ENCODE results near the gene CYP2A6. TPM values are rescaled to one million over a fixed set of nuclear protein-coding genes. Genes with fewer than 3 reads are reported as not detected.
"Not testable (repeated sequence)": the region's sequence is repeated elsewhere in the genome, so short reads cannot be mapped to it uniquely, and the experiment has no call there.

The CYP2A6 gene
- total RNA-seq, 1 donor from 2014 or later = not detected

DNA sequence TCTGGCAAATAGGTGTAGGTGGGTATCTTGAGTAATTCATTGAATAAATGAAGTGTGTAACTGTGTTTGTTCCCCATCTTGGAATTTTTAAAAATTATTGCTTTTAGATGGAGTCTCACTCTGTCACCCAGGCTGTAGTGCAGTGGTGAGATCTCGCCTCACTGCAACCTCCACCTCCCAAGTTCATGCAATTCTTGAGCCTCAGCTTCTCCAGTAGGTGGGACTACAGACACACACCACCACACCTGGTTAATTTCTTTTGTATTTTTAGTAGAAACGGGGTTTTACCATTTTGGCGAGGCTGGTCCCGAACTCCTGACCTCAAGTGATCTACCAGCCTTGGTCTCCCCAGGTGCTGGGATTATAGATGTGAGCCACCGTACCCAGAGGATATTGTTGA is 7.9 kb upstream of the CYP2A6 start:
- TF ChIP-seq, protein P1, sequence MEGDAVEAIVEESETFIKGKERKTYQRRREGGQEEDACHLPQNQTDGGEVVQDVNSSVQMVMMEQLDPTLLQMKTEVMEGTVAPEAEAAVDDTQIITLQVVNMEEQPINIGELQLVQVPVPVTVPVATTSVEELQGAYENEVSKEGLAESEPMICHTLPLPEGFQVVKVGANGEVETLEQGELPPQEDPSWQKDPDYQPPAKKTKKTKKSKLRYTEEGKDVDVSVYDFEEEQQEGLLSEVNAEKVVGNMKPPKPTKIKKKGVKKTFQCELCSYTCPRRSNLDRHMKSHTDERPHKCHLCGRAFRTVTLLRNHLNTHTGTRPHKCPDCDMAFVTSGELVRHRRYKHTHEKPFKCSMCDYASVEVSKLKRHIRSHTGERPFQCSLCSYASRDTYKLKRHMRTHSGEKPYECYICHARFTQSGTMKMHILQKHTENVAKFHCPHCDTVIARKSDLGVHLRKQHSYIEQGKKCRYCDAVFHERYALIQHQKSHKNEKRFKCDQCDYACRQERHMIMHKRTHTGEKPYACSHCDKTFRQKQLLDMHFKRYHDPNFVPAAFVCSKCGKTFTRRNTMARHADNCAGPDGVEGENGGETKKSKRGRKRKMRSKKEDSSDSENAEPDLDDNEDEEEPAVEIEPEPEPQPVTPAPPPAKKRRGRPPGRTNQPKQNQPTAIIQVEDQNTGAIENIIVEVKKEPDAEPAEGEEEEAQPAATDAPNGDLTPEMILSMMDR (IDR thresholded peaks at IDR 0.05; ENCODE audit: insufficient read depth, low read length, severe bottlenecking) = no peak
- no peak for DNase-seq (ENCODE audit: low read depth)
- H3K4me3 ChIP-seq (ENCODE audit: low read depth, low read length) = no peak overlapping the region
- no peaks in the 10 kb centered on the region for H3K36me3 ChIP-seq (ENCODE audit: control insufficient read depth, insufficient read depth, low read length)
- H3K27me3 ChIP-seq (ENCODE audit: control insufficient read depth, insufficient read depth, low read length) = peaks cover 3% of the 10 kb centered on the region
- no peak for FAIRE-seq

DNA sequence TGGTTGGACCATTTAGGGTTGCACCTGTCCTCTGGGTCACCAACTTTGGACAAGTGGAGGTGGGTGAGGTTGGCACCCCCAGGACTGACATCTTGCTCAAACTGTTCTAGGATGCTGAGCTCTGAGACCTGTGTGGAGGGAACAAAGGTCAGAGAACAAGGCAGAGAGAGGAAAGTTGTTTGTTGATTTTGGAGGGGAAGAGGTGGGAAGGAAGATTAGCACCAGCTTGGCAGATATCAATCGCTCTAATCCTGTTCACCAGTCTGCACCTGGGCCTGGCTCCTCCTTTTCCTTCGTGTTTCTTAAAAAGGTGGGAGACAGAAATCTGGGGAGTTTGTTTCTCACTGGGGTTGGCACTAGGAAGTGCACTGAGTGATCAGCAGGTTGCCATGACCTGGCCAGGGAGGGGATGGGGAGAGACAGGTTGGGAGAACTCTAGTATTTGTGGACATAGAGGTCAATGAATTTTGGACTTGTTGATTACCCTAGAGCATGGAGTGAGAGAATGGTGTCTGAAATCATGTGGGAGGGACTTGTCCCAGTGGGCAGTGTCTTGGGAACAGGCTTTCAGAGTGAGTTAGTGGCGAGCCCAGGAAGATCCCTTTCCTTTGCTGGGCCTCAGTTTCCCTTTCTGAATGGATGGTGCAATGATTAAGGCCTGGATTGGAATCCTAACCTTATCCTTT is 2.4 kb upstream of the CYP2A6 start:
- not testable (repeated sequence) for H3K4me3 ChIP-seq (ENCODE audit: low read depth, low read length); H3K27me3 ChIP-seq (ENCODE audit: control insufficient read depth, insufficient read depth, low read length); H3K36me3 ChIP-seq (ENCODE audit: control insufficient read depth, insufficient read depth, low read length); DNase-seq (ENCODE audit: low read depth)
- FAIRE-seq = peak; percentile 55

DNA sequence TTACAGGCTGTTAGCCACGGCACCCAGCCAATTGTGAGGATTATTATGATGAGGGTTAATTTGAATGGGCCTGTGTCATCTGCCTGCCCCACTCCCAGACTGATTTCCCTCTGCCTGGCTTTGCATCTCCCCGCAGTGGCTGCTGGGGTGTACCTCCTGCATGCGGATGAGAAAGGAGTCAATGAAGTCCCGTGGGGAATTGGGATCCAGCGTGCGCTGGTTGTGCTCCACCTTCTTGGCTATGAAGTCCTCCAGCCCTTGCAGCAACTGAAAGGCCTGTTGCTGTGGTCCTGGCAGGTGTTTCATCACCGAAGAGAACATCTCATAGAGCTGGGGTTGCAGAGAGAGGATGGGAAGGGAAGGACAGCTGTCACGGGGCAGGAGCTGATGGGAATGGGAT is 3.5 kb downstream of the CYP2A6 start:
- H3K27me3 ChIP-seq (ENCODE audit: control insufficient read depth, insufficient read depth, low read length); H3K36me3 ChIP-seq (ENCODE audit: control insufficient read depth, insufficient read depth, low read length); H3K4me3 ChIP-seq (ENCODE audit: low read depth, low read length); FAIRE-seq; DNase-seq (ENCODE audit: low read depth): not testable (repeated sequence)

DNA sequence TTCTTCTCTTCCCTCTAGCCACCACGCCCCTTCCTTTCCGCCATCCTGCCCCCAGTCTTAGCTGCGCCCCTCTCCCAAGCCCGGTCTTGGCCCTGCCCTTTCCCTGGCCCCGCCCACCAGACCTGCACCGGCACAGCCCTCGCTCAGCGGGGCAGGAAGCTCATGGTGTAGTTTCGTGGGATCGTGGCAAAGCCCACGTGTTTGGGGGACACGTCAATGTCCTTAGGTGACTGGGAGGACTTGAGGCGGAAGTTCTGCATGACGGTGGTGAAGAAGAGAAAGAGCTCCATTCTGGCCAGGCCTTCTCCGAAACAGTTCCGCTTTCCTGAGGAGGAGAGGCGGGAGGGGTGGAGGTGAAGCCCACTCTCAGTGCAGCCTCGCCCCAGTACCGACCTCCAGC is 6.6 kb downstream of the CYP2A6 start:
- H3K4me3 ChIP-seq (ENCODE audit: low read depth, low read length); DNase-seq (ENCODE audit: low read depth); H3K27me3 ChIP-seq (ENCODE audit: control insufficient read depth, insufficient read depth, low read length); H3K36me3 ChIP-seq (ENCODE audit: control insufficient read depth, insufficient read depth, low read length); FAIRE-seq: not testable (repeated sequence)

DNA sequence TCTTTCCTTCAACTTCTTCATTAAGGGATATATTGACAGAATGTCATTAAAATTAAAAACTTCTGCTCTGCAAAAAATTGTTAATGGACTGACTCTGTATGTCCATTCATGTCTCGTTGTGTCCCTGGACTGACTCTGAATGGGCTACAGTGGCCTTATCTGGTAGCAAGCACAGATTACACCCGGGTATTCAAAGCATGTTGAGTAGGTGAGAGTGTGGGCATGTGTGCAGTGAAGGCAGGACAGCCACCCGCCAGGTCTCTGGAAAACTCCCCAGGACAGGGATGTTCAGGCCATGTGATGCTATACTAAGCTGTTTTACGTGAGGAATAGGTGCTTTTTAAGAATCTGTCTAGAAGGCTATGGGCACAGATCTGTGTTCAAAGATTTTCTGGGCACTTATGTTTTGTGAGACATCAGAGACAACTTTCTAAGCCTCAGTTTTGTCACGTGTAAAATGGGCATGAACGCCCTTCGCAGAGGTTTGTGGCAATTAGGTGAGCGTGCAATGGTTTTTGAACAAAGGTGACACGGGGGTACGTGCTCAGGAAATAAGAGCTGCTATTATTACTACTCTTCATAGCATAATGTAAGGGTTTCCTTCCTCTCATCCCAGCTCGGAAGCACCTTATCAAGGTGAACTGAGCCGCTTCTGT is 7.1 kb downstream of the CYP2A6 start:
- not testable (repeated sequence) for FAIRE-seq; H3K4me3 ChIP-seq (ENCODE audit: low read depth, low read length); H3K27me3 ChIP-seq (ENCODE audit: control insufficient read depth, insufficient read depth, low read length); H3K36me3 ChIP-seq (ENCODE audit: control insufficient read depth, insufficient read depth, low read length); DNase-seq (ENCODE audit: low read depth)

DNA sequence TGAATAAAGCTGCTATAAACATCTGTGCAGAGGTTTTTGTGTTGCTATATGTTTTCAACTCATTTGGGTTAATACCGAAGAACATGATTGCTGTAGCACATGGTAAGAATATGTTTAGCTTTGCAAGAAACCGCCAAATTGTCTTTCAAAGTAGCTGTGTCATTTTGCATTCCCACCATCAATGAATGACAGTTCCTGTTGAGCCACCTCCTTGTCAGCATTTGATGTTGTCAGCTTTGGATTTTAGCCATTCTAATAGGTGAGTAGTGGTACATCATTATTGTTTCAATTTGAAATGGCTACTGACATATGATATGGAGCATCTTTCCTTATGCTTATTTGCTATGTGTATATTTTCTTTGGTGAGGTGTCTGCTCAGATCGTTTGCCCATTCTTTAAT is 8.2 kb downstream of the CYP2A6 start:
- not testable (repeated sequence) for H3K36me3 ChIP-seq (ENCODE audit: control insufficient read depth, insufficient read depth, low read length); DNase-seq (ENCODE audit: low read depth); H3K27me3 ChIP-seq (ENCODE audit: control insufficient read depth, insufficient read depth, low read length); FAIRE-seq; H3K4me3 ChIP-seq (ENCODE audit: low read depth, low read length)

DNA sequence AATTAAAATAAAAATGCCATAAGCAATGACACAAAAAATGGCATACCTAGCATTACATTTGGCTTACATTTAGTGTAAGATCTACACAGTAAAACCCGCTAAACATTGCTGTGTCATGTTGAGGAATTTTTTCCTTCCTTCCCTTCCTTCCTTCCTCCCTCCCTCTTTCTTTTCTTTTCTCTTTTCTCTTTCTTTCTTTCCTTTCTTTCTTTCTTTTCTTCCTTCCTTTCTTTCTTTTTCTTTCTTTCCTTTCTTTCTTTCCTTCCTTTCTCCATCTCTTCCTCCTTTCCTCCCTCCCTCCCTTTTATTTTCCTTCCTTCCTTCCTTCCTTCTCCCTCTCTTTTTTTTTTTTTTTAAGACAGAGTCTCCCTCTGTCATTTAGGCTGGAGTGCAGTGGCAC is 11.8 kb downstream of the CYP2A6 start:
- H3K36me3 ChIP-seq (ENCODE audit: control insufficient read depth, insufficient read depth, low read length); DNase-seq (ENCODE audit: low read depth); FAIRE-seq: not testable (repeated sequence)

DNA sequence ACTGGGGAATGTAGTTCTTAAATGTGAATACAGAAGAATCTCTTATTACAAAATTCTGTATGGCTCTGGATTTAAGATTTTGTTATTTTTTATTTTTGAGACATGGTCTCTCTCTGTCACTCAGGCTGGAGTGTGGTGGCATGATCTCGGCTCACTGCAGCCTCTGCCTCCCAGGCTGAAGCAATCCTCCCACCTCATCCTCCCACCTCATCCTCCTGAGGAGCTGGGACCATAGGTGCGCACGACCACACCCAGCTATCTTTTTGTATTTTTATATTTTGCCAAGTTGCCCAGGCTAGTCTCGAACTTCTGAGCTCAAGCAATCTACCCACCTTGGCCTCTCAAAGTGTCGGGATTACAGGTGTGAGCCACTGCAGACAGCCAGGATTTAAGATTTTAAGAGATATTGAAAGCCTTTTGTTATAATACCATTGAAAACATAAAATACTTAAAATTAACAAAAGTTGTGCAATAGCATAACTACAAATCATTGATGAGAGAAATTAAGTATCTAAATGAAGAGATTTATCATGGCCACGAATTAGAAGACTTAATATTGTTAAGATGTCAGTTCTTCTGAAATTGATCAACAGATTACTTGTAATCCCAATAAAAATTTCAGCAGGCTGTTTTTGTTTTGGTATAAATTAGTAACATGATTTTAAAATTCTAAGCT is 13.4 kb downstream of the CYP2A6 start:
- no peaks in the 10 kb centered on the region for H3K27me3 ChIP-seq (ENCODE audit: control insufficient read depth, insufficient read depth, low read length)
- DNase-seq (ENCODE audit: low read depth) (no peak), FAIRE-seq (no peak)
- H3K4me3 ChIP-seq (ENCODE audit: low read depth, low read length) = no peak overlapping the region
- no peaks in the 10 kb centered on the region for H3K36me3 ChIP-seq (ENCODE audit: control insufficient read depth, insufficient read depth, low read length)
- TF ChIP-seq, protein P1 (IDR thresholded peaks at IDR 0.05; ENCODE audit: insufficient read depth, low read length, severe bottlenecking) = no peak

More for the DNA sequence above, 11.8 kb downstream of the CYP2A6 start:
- H3K27me3 ChIP-seq (ENCODE audit: control insufficient read depth, insufficient read depth, low read length); H3K4me3 ChIP-seq (ENCODE audit: low read depth, low read length): not testable (repeated sequence)

DNA sequence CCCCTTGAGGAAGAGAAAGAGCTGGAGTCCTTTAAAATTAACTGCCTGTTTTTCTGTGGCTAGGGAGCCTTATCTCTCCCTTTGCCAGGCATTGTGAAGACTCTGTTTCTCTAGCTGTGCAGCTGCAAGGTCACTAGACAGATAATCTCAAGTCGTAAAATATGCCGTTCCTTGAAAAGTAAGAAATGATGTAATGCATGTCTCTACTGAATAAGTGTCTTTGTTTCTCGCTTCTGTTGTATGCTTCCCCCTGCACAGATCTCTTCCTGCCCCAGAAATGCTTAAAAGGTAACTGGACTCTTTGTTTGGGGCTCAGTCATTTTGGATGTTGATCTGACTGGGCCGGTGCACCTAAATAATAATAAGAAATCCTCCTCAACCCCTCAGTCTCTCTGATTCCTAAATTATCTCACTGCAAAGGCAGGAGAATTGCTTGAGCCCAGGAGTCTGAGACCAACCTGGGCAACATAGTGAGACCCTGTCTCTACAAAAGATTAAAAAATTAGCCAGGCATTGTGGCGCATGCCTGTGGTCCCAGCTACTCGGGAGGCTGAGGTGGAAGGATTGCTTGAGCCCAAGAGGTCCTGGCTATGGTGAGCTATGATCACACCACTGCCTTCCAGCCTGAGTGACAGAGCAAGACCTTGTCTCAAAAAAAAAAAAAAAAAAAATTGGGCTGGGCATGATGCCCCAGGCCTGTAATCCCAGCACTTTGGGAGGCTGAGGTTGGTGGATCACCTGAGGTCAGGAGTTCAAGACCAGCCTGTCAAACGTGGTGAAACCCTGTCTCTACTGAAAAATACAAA is 16.3 kb downstream of the CYP2A6 start:
- not testable (repeated sequence) for H3K4me3 ChIP-seq (ENCODE audit: low read depth, low read length); DNase-seq (ENCODE audit: low read depth); FAIRE-seq; H3K27me3 ChIP-seq (ENCODE audit: control insufficient read depth, insufficient read depth, low read length); H3K36me3 ChIP-seq (ENCODE audit: control insufficient read depth, insufficient read depth, low read length)

DNA sequence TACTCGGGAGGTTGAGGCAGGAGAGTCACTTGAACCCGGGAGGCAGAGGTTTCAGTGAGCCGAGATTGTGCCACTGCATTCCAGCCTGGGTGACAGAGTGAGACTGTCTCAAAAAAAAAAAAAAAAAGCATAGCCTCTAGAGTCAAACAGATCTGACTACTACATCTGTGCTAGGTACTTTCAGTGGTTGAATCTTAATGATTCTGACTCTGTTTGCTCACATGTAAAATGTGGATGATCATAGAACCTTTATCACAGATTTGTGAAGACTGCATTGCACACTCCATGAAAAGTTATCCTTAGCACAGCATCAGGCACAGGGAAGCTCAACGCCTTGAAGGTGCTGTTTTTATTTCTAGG is 17.8 kb downstream of the CYP2A6 start:
- not testable (repeated sequence) for H3K4me3 ChIP-seq (ENCODE audit: low read depth, low read length); FAIRE-seq; DNase-seq (ENCODE audit: low read depth); H3K36me3 ChIP-seq (ENCODE audit: control insufficient read depth, insufficient read depth, low read length); H3K27me3 ChIP-seq (ENCODE audit: control insufficient read depth, insufficient read depth, low read length)
